Dendritic cell treated with granulocyte-macrophage colony-stimulating factor and Interleukin-4, amounts not matched to agents 40 ng/mL and 50 ng/mL, for 4 days (primary cell): ENCODE results near the gene SEZ6L.

Experiments
- H3K27ac Mint-ChIP-seq: one replicate; pipeline ENCODE4 v1.8.0; 2022; ENCODE audit warnings: mild to moderate bottlenecking, mixed read lengths
- H3K27me3 Mint-ChIP-seq: one replicate; pipeline ENCODE4 v1.8.0; 2022; ENCODE audit warnings: mild to moderate bottlenecking, mixed read lengths
- H3K36me3 Mint-ChIP-seq: one replicate; pipeline ENCODE4 v1.8.0; 2022; ENCODE audit warnings: low read depth, mixed read lengths
- H3K4me1 Mint-ChIP-seq: one replicate; pipeline ENCODE4 v1.8.0; 2022; ENCODE audit warnings: low read depth, mixed read lengths
- H3K4me3 Mint-ChIP-seq: one replicate; pipeline ENCODE4 v1.8.0; 2022; ENCODE audit warnings: mild to moderate bottlenecking, moderate library complexity, mixed read lengths
- H3K9me3 Mint-ChIP-seq: one replicate; pipeline ENCODE4 v1.8.0; 2022; ENCODE audit warnings: mixed read lengths
- intact Hi-C: fragments of 100-400 bp; cut with micrococcal nuclease; formaldehyde crosslinking; loops from one replicate; pipeline ENCODE4 v1.15.0; 2022

Gene SEZ6L

DNA sequence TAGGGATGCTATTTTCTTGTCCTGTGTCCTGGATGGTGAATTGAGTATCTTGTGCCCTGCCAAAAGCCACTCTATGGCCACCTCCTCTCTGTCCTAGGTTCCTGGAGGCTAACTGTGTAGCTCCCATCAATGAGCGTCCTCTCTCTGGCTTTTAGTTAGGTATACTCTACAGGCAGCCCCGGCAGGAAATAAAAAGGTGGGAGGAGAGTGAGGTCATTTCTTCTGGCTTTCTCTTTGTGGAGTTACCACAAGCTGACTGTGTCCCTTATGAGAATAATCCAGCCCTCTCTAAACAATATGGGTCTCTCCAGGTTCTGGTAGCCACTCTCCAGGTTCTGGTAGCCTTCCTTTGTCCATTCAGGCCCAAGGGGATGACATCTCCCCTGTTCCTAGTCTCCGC, 248.1 kb downstream of the SEZ6L start:
- Mint-ChIP-seq H3K27me3 (peaks cover 19% of the 10 kb centered on the region), H3K4me1 (no peaks in the 10 kb centered on the region), H3K36me3 (no peaks in the 10 kb centered on the region), H3K9me3 (peaks cover 2% of the 10 kb centered on the region), H3K4me3 (no peak overlapping the region), H3K27ac (no peak overlapping the region)
- intact Hi-C loops: no loop called here

GRCh38 chr22:26418620-26419019, 249.4 kb downstream of the SEZ6L start:
- Mint-ChIP-seq H3K4me1 (no peaks in the 10 kb centered on the region), H3K9me3 (peaks cover 14% of the 10 kb centered on the region), H3K4me3 (no peak overlapping the region), H3K27ac (no peak overlapping the region), H3K36me3 (no peaks in the 10 kb centered on the region), H3K27me3 (peaks cover 16% of the 10 kb centered on the region)
- intact Hi-C loops: no loop called here

GRCh38 chr22:26426924-26427323, 257.7 kb downstream of the SEZ6L start:
- Mint-ChIP-seq H3K27ac (peak overlapping the region; percentile 42), H3K4me3 (no peak overlapping the region), H3K4me1 (peaks cover 44% of the 10 kb centered on the region), H3K27me3 (peaks cover 1% of the 10 kb centered on the region), H3K9me3 (peaks cover 19% of the 10 kb centered on the region), H3K36me3 (peaks cover 7% of the 10 kb centered on the region)
- intact Hi-C loops: no loop called here

- Mint-ChIP-seq H3K27ac (peak within 1 kb of the TSS; percentile 94), H3K36me3 (peaks cover 13% of the 10 kb centered on the region), H3K4me3 (peak within 1 kb of the TSS; percentile 89), H3K27me3 (peaks cover 1% of the 10 kb centered on the region), H3K4me1 (peaks cover 61% of the 10 kb centered on the region), H3K9me3 (peaks cover 3% of the 10 kb centered on the region)
- intact Hi-C loops: loop anchor here (2.0 kb wide), 1 partner anchor 24 kb away; no protein-coding TSS in a partner anchor
Measured at GRCh38 chr22:26428515-26429457, 259.5 kb downstream of the SEZ6L start, which contains the start of gene ASPHD2. ASPHD2 (plus strand) TSS chr22:26429260; CDS start chr22:26433616, 4,356 bp downstream.

DNA sequence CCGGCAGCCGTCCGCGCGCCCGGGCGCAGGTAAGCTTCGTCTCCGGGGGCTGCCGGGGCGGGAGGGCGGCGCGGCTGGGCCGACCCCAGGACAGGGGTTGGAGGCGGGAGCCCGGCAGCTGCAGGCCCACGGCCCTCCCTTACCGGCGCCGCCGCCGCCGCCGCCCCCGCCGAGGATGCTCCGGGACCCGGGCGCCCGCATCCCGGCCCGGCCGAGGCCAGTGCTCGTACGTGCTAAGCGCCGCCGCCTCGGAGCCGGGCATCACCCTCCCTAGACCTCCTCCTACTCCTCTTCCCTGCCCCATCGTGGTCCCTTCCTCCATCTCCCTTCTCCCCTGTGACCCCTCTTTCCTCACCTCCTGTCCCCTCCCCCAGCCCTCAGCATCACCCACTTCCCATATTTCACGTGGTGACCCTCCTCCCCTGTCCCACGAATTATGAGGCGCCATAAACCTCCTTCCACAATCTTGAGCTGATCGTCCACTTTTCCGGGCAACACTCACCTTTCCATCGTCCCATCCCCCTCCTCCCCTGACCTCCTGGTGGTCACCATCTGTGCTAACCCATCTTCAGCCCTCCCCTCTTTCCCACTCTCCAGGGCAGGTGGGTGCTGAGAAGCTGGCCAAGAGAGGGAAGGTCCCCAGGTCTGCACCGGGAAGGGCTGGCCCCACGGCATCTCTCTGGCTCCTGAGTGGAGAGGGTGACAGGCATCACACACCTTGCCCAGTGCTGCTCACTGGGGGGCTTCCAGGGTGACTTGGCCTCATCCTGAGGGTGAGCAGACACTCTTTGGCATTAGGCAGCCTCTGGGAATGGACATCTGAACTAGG, 260.4 kb downstream of the SEZ6L start:
- intact Hi-C loops: loop anchor here (2.0 kb wide), 1 partner anchor 25 kb away; no protein-coding TSS in a partner anchor
- Mint-ChIP-seq H3K4me3 (peak overlapping the region; percentile 84), H3K9me3 (no peaks in the 10 kb centered on the region), H3K36me3 (peaks cover 20% of the 10 kb centered on the region), H3K27me3 (no peaks in the 10 kb centered on the region), H3K4me1 (peaks cover 70% of the 10 kb centered on the region), H3K27ac (peak overlapping the region; percentile 94)

GRCh38 chr22:26430600-26430999, 261.3 kb downstream of the SEZ6L start:
- peak overlapping the region; percentile 84 for H3K4me3 Mint-ChIP-seq
- intact Hi-C loops: no loop called here
- peaks cover 20% of the 10 kb centered on the region for H3K36me3 Mint-ChIP-seq
- peak overlapping the region; percentile 94 for H3K27ac Mint-ChIP-seq
- no peaks in the 10 kb centered on the region for H3K9me3 Mint-ChIP-seq
- H3K27me3 Mint-ChIP-seq: no peaks in the 10 kb centered on the region
- peaks cover 79% of the 10 kb centered on the region for H3K4me1 Mint-ChIP-seq

DNA sequence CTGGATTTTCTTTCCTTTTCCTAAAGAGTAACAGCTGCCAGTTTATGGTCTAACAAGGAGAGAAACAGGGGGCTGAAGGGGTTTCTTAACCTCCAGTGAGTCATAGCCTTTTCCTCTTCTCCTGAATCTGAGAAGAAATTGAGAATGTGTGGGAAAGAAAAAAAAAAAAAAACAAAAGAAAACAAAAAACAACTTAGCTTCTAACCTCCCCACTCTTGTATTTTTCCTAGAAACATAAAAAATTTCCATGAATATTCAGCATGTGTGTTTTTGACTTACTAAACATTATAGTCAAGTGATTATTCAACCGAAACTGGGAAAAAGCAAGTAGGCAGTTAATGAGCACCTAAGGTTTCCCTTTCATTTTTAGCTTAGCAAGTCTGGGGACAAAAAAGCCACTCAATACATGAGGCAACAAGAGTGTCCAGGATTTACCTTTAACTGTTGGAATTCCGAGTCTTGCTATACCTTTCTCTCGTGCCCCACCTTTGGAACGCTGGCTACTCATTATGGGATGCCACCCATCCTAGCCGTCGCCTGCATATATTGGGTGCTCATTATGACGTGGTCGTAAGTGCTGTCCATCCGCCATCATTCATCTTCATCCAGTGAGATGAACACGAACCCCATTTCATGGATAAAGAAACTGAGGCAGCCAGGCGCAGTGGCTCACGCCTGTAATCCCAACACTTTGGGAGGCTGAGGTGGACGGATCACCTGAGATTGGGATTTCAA, 262.2 kb downstream of the SEZ6L start:
- intact Hi-C loops: no loop called here
- Mint-ChIP-seq H3K9me3 (no peaks in the 10 kb centered on the region), H3K27me3 (no peaks in the 10 kb centered on the region), H3K27ac (no peak overlapping the region), H3K4me1 (peaks cover 87% of the 10 kb centered on the region), H3K4me3 (no peak overlapping the region), H3K36me3 (peaks cover 24% of the 10 kb centered on the region)

DNA sequence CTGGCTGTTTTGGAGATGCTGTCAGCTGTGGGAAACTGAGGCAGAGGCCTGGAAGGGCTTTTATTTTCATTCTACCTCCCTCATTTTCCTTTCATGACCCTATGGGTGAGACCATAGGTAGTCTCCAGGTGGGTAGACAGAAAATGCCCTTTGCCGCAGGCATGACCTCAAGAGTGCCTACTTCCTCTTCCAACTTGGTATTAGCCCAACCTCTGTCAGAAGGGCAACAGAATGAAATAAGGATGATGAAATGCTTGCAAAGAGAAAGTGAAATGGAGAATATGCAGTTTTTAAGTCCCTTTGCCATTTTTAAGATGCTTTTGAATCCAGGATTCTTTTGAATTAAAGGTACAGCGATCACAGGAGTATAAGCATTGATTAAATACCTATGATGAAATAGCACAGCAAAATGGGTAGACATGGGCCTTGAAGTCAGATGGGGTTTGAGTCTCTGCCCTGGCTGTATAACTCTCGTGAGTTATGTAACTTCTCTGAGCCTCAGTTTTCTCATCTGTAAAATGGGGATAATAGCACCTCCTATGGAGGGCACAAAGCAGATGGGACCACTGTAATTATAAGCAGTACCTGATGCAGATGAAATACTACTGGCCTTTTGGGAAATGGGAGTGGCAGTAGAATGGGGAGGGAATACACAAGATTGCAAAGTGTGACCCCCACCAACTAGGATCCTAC, 263.5 kb downstream of the SEZ6L start:
- peaks cover 93% of the 10 kb centered on the region for H3K4me1 Mint-ChIP-seq
- peaks cover 35% of the 10 kb centered on the region for H3K36me3 Mint-ChIP-seq
- H3K9me3 Mint-ChIP-seq: no peaks in the 10 kb centered on the region
- intact Hi-C loops: no loop called here
- no peak overlapping the region for H3K4me3 Mint-ChIP-seq
- H3K27ac Mint-ChIP-seq: no peak overlapping the region
- H3K27me3 Mint-ChIP-seq: no peaks in the 10 kb centered on the region
